ENCODE measurements around the gene ITFG1. TPM values are rescaled to one million over a fixed set of nuclear protein-coding genes. Genes with fewer than 3 reads are reported as not detected.

The ITFG1 gene
- total and polyA plus RNA-seq, 7 experiments from 2014 or later, result 20.8 to 34.3 (median 25.2) TPM

- ATAC-seq (no peak), DNase-seq (no peak)
- POLR2A ChIA-PET, result no interaction called here
- CTCF ChIA-PET, result no interaction called here
- no peaks in the 10 kb centered on the region for H3K9me3 ChIP-seq (ENCODE audit: control insufficient read depth in 2 of 3, low read length in 3 of 3)
- no peaks in the 10 kb centered on the region for H3K27me3 ChIP-seq (ENCODE audit: control insufficient read depth in 2 of 2, insufficient read depth in 2 of 2, low read length in 2 of 2)
- H3K4me1 ChIP-seq (ENCODE audit: control insufficient read depth in 2 of 2, insufficient read depth in 2 of 2, low read length in 2 of 2), result no peaks in the 10 kb centered on the region
- peaks cover 0 to 4% (median 0%) of the 10 kb centered on the region in 11 donors for H3K9me3 Mint-ChIP-seq
- H3K27ac Mint-ChIP-seq, result no peak overlapping the region
- no peaks in the 10 kb centered on the region for H3K4me1 Mint-ChIP-seq
- H3K27ac ChIP-seq (ENCODE audit: low read depth, low read length), result no peak overlapping the region
- intact Hi-C loops (cut with micrococcal nuclease), result no loop called here
- no peaks in the 10 kb centered on the region for H3K27me3 Mint-ChIP-seq
- H3K36me3 Mint-ChIP-seq, result peaks cover 6 to 53% (median 44%) of the 10 kb centered on the region in 5 donors
- H3K4me3 ChIP-seq (ENCODE audit: low read length), result no peak overlapping the region
- H3K36me3 ChIP-seq (ENCODE audit: control insufficient read depth in 2 of 3, insufficient read depth in 3 of 3, low read length in 3 of 3), result peaks cover 0 to 14% (median 0%) of the 10 kb centered on the region in 3 experiments
- no peak overlapping the region for H3K4me3 Mint-ChIP-seq
These were observed 148.9 kb downstream of the ITFG1 start for GRCh38 chr16:47311738-47312505.

- CTCF ChIA-PET, result no interaction called here
- Histone ChIP-seq H3K4me1 (ENCODE audit: control insufficient read depth in 2 of 2, insufficient read depth in 2 of 2, low read length in 2 of 2) (no peaks in the 10 kb centered on the region), H3K36me3 (ENCODE audit: control insufficient read depth in 2 of 3, insufficient read depth in 3 of 3, low read length in 3 of 3) (peaks cover 0 to 14% (median 0%) of the 10 kb centered on the region in 3 experiments), H3K4me3 (ENCODE audit: low read length) (no peak overlapping the region), H3K9me3 (ENCODE audit: control insufficient read depth in 2 of 3, low read length in 3 of 3) (no peaks in the 10 kb centered on the region), H3K27me3 (ENCODE audit: control insufficient read depth in 2 of 2, insufficient read depth in 2 of 2, low read length in 2 of 2) (no peaks in the 10 kb centered on the region), H3K27ac (ENCODE audit: low read depth, low read length) (no peak overlapping the region)
- no peak for DNase-seq
- H3K9me3 Mint-ChIP-seq, result peaks cover 0 to 4% (median 0%) of the 10 kb centered on the region in 11 donors
- no peaks in the 10 kb centered on the region for H3K27me3 Mint-ChIP-seq
- POLR2A ChIA-PET, result no interaction called here
- H3K36me3 Mint-ChIP-seq, result peaks cover 6 to 57% (median 45%) of the 10 kb centered on the region in 5 donors
- no peak overlapping the region for H3K4me3 Mint-ChIP-seq
- no peak overlapping the region for H3K27ac Mint-ChIP-seq
- ATAC-seq, result no peak
- H3K4me1 Mint-ChIP-seq, result no peaks in the 10 kb centered on the region
- intact Hi-C loops (cut with micrococcal nuclease), result no loop called here
These were observed 150.1 kb downstream of the ITFG1 start for GRCh38 chr16:47310792-47311211.

- Mint-ChIP-seq H3K4me1 (peaks cover 0 to 2% (median 0%) of the 10 kb centered on the region in 7 donors), H3K36me3 (peaks cover 6 to 67% (median 55%) of the 10 kb centered on the region in 5 donors), H3K9me3 (peaks cover 0 to 4% (median 0%) of the 10 kb centered on the region in 11 donors), H3K4me3 (no peak overlapping the region), H3K27me3 (no peaks in the 10 kb centered on the region), H3K27ac (no peak overlapping the region)
- ChIA-PET CTCF (no interaction called here), POLR2A (no interaction called here)
- no peak overlapping the region for H3K4me3 ChIP-seq (ENCODE audit: low read length)
- peaks cover 0 to 14% (median 0%) of the 10 kb centered on the region in 3 experiments for H3K36me3 ChIP-seq (ENCODE audit: control insufficient read depth in 2 of 3, insufficient read depth in 3 of 3, low read length in 3 of 3)
- ATAC-seq, result no peak
- no peaks in the 10 kb centered on the region for H3K9me3 ChIP-seq (ENCODE audit: control insufficient read depth in 2 of 3, low read length in 3 of 3)
- intact Hi-C loops (cut with micrococcal nuclease), result no loop called here
- no peaks in the 10 kb centered on the region for H3K27me3 ChIP-seq (ENCODE audit: control insufficient read depth in 2 of 2, insufficient read depth in 2 of 2, low read length in 2 of 2)
- H3K27ac ChIP-seq (ENCODE audit: low read depth, low read length), result no peak overlapping the region
- H3K4me1 ChIP-seq (ENCODE audit: control insufficient read depth in 2 of 2, insufficient read depth in 2 of 2, low read length in 2 of 2), result no peaks in the 10 kb centered on the region
- no peak for DNase-seq
These were observed 151.1 kb downstream of the ITFG1 start for GRCh38 chr16:47309581-47310312.

GRCh38 chr16:47308601-47309000 is 152.3 kb downstream of the ITFG1 start:
- H3K4me3 ChIP-seq (ENCODE audit: low read length), result no peak overlapping the region
- no peak overlapping the region for H3K27ac ChIP-seq (ENCODE audit: low read depth, low read length)
- peaks cover 0 to 2% (median 0%) of the 10 kb centered on the region in 7 donors for H3K4me1 Mint-ChIP-seq
- H3K36me3 Mint-ChIP-seq, result peaks cover 6 to 69% (median 55%) of the 10 kb centered on the region in 5 donors
- peaks cover 0 to 4% (median 0%) of the 10 kb centered on the region in 11 donors for H3K9me3 Mint-ChIP-seq
- H3K27me3 ChIP-seq (ENCODE audit: control insufficient read depth in 2 of 2, insufficient read depth in 2 of 2, low read length in 2 of 2), result no peaks in the 10 kb centered on the region
- peaks cover 0 to 14% (median 0%) of the 10 kb centered on the region in 3 experiments for H3K36me3 ChIP-seq (ENCODE audit: control insufficient read depth in 2 of 3, insufficient read depth in 3 of 3, low read length in 3 of 3)
- no peaks in the 10 kb centered on the region for H3K4me1 ChIP-seq (ENCODE audit: control insufficient read depth in 2 of 2, insufficient read depth in 2 of 2, low read length in 2 of 2)
- POLR2A ChIA-PET, result no interaction called here
- intact Hi-C loops (cut with micrococcal nuclease), result no loop called here
- H3K4me3 Mint-ChIP-seq, result no peak overlapping the region
- ATAC-seq, result no peak
- no peaks in the 10 kb centered on the region for H3K27me3 Mint-ChIP-seq
- no peaks in the 10 kb centered on the region for H3K9me3 ChIP-seq (ENCODE audit: control insufficient read depth in 2 of 3, low read length in 3 of 3)
- no peak for DNase-seq
- H3K27ac Mint-ChIP-seq, result no peak overlapping the region
- CTCF ChIA-PET, result no interaction called here

GRCh38 chr16:47304563-47304962 is 156.3 kb downstream of the ITFG1 start:
- ChIA-PET POLR2A (no interaction called here), CTCF (no interaction called here)
- Mint-ChIP-seq H3K4me1 (peaks cover 0 to 5% (median 0%) of the 10 kb centered on the region in 7 donors), H3K9me3 (peaks cover 0 to 6% (median 4%) of the 10 kb centered on the region in 11 donors), H3K36me3 (peaks cover 5 to 76% (median 65%) of the 10 kb centered on the region in 5 donors), H3K27me3 (no peaks in the 10 kb centered on the region), H3K4me3 (no peak overlapping the region), H3K27ac (no peak overlapping the region)
- no peak overlapping the region for H3K4me3 ChIP-seq (ENCODE audit: low read length)
- H3K27ac ChIP-seq (ENCODE audit: low read depth, low read length), result no peak overlapping the region
- DNase-seq, result no peak
- no peaks in the 10 kb centered on the region for H3K27me3 ChIP-seq (ENCODE audit: control insufficient read depth in 2 of 2, insufficient read depth in 2 of 2, low read length in 2 of 2)
- H3K4me1 ChIP-seq (ENCODE audit: control insufficient read depth in 2 of 2, insufficient read depth in 2 of 2, low read length in 2 of 2), result no peaks in the 10 kb centered on the region
- H3K9me3 ChIP-seq (ENCODE audit: control insufficient read depth in 2 of 3, low read length in 3 of 3), result peaks cover 0 to under 1% (median 0%) of the 10 kb centered on the region in 3 experiments
- no peak for ATAC-seq
- peaks cover 0 to 15% (median 0%) of the 10 kb centered on the region in 3 experiments for H3K36me3 ChIP-seq (ENCODE audit: control insufficient read depth in 2 of 3, insufficient read depth in 3 of 3, low read length in 3 of 3)
- intact Hi-C loops (cut with micrococcal nuclease), result no loop called here

GRCh38 chr16:47299587-47299986 is 161.3 kb downstream of the ITFG1 start:
- no peaks in the 10 kb centered on the region for H3K27me3 ChIP-seq (ENCODE audit: control insufficient read depth in 2 of 2, insufficient read depth in 2 of 2, low read length in 2 of 2)
- no peaks in the 10 kb centered on the region for H3K4me1 ChIP-seq (ENCODE audit: control insufficient read depth in 2 of 2, insufficient read depth in 2 of 2, low read length in 2 of 2)
- POLR2A ChIA-PET, result no interaction called here
- intact Hi-C loops (cut with micrococcal nuclease), result no loop called here
- no peak for ATAC-seq
- Mint-ChIP-seq H3K9me3 (peaks cover 6 to 44% (median 23%) of the 10 kb centered on the region in 11 donors), H3K4me3 (no peak overlapping the region), H3K27me3 (no peaks in the 10 kb centered on the region), H3K27ac (no peak overlapping the region), H3K36me3 (peaks cover 15 to 83% (median 78%) of the 10 kb centered on the region in 5 donors), H3K4me1 (peaks cover 0 to 3% (median 0%) of the 10 kb centered on the region in 7 donors)
- no peak overlapping the region for H3K4me3 ChIP-seq (ENCODE audit: low read length)
- H3K36me3 ChIP-seq (ENCODE audit: control insufficient read depth in 2 of 3, insufficient read depth in 3 of 3, low read length in 3 of 3), result peaks cover 0 to 18% (median 0%) of the 10 kb centered on the region in 3 experiments
- CTCF ChIA-PET, result no interaction called here
- no peak for DNase-seq
- peaks cover 0 to 12% (median 0%) of the 10 kb centered on the region in 3 experiments for H3K9me3 ChIP-seq (ENCODE audit: control insufficient read depth in 2 of 3, low read length in 3 of 3)
- no peak overlapping the region for H3K27ac ChIP-seq (ENCODE audit: low read depth, low read length)
